ENCODE measurements around the gene TLL2. TPM values are rescaled to one million over a fixed set of nuclear protein-coding genes. Genes with fewer than 3 reads are reported as not detected.
A peak's percentile ranks its signal among the peaks of the same experiment; 100 is the strongest.

Gene TLL2
- total RNA-seq, 6 donors from 2014 or later = 0.06 to 0.20 TPM; not detected in 4

DNA sequence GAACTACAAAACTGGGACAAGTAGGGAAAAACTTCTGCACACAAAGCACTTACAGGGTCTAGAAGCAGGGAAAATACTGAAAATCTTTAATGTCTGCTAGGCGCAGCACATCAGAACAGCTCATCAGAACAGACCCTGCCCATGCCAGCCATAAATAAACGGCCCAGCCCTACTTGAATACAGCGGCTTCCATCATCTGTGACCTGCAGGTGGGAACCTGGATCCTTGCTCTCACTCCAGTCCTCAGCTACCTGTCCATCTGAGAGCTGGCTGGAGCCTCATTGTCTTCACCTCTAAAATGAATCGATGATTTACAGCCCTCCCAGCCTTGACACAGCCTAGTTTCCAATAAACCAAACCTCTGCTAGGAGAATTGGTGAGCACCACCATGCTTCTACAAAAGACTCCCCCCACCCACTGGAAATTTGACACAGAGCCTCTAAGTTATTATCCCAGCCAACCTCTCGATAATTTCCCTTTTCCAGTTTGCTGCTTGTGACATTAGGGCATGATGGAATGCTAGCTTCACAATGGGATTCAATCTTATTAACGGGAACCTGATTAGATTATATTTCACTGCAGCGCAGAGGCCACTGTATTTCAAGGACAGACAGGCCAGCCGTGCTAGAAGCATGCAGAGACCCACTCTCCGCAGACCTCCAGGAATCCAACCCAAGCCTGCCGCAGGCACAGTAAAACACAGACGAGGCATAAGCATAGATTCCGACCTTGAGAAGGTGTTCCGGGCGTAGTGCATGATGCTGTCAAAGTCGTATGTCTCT is 93.3 kb downstream of the TLL2 start:
- TF ChIP-seq EP300 (IDR thresholded peaks at IDR 0.05) = no peak
- no peak for TF ChIP-seq POLR2AphosphoS5 (IDR thresholded peaks at IDR 0.05)
- TF ChIP-seq, protein P1, sequence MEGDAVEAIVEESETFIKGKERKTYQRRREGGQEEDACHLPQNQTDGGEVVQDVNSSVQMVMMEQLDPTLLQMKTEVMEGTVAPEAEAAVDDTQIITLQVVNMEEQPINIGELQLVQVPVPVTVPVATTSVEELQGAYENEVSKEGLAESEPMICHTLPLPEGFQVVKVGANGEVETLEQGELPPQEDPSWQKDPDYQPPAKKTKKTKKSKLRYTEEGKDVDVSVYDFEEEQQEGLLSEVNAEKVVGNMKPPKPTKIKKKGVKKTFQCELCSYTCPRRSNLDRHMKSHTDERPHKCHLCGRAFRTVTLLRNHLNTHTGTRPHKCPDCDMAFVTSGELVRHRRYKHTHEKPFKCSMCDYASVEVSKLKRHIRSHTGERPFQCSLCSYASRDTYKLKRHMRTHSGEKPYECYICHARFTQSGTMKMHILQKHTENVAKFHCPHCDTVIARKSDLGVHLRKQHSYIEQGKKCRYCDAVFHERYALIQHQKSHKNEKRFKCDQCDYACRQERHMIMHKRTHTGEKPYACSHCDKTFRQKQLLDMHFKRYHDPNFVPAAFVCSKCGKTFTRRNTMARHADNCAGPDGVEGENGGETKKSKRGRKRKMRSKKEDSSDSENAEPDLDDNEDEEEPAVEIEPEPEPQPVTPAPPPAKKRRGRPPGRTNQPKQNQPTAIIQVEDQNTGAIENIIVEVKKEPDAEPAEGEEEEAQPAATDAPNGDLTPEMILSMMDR (IDR thresholded peaks at IDR 0.05) = no peak
- TF ChIP-seq POLR2A (IDR thresholded peaks at IDR 0.05) = no peak
- 86 to 89% methylated on average over 15 of the region's 15 CpGs for WGBS, 2 donors
- no peak for DNase-seq

DNA sequence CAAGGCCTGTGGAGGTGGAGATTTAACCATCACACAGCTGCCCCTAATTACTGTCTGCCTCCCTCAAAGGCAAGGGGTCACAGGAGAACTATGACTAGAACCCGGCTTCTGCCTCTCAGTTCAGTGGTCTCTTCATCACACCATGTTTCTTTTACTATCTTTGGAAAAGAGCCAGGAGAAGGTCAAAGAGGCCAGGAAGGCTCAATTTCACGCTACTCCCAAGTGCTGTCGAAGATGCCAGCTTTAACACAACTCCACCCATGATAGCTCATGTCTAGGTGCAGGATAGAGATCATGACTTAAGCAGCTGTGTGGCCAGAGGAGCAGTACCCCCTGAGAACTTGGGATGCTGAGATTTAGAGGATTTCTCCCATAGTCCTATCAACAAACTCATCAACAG is 94.4 kb downstream of the TLL2 start:
- ATAC-seq (ENCODE audit: low FRiP score in 2 of 2) (no peak), DNase-seq (no peak)
- Histone ChIP-seq H3K27me3 (no peaks in the 10 kb centered on the region), H3K27ac (no peak overlapping the region), H3K9me3 (no peaks in the 10 kb centered on the region), H3K4me1 (peaks cover 0 to 6% (median 0%) of the 10 kb centered on the region in 4 donors), H3K36me3 (no peaks in the 10 kb centered on the region), H3K4me3 (no peak overlapping the region)
- WGBS, 2 donors = 83 to 87% methylated on average over 3 of the region's 3 CpGs
- TF ChIP-seq EP300 (IDR thresholded peaks at IDR 0.05) = no peak
- TF ChIP-seq POLR2A (IDR thresholded peaks at IDR 0.05) = no peak
- TF ChIP-seq, protein P1 (IDR thresholded peaks at IDR 0.05) = no peak
- no peak for TF ChIP-seq POLR2AphosphoS5 (IDR thresholded peaks at IDR 0.05)

More for the DNA sequence above, 93.3 kb downstream of the TLL2 start:
- H3K36me3 ChIP-seq = no peaks in the 10 kb centered on the region
- H3K27ac ChIP-seq = no peak overlapping the region
- H3K9me3 ChIP-seq = no peaks in the 10 kb centered on the region
- no peak for ATAC-seq (ENCODE audit: low FRiP score in 2 of 2)
- H3K4me3 ChIP-seq = no peak overlapping the region
- H3K27me3 ChIP-seq = no peaks in the 10 kb centered on the region
- H3K4me1 ChIP-seq = peaks cover 0 to 6% (median 0%) of the 10 kb centered on the region in 4 donors

DNA sequence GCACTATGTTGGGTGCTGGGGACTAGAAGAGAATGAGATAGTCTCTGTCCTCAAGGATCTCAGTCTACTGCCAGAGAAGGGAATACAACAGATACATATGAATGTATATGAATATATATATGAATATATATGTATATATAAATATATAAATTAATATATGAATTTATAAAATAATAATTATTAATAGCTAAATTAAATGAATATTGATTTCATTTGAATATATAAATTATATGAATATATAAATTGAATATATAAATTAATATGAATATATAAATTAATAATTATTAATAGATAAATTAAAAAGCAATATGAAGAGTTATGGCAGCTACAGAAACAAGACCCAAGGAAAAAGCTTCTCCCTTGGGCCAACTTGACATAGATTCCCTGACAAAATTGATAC is 95.1 kb downstream of the TLL2 start:
- Histone ChIP-seq H3K9me3 (no peaks in the 10 kb centered on the region), H3K4me3 (no peak overlapping the region), H3K27ac (no peak overlapping the region), H3K27me3 (no peaks in the 10 kb centered on the region), H3K4me1 (peaks cover 0 to 6% (median 0%) of the 10 kb centered on the region in 4 donors), H3K36me3 (no peaks in the 10 kb centered on the region)
- ATAC-seq (ENCODE audit: low FRiP score in 2 of 2) (no peak), DNase-seq (no peak)
- TF ChIP-seq POLR2A (IDR thresholded peaks at IDR 0.05) (no peak), EP300 (IDR thresholded peaks at IDR 0.05) (no peak), POLR2AphosphoS5 (IDR thresholded peaks at IDR 0.05) (no peak)
- TF ChIP-seq, protein P1 (IDR thresholded peaks at IDR 0.05) = no peak

DNA sequence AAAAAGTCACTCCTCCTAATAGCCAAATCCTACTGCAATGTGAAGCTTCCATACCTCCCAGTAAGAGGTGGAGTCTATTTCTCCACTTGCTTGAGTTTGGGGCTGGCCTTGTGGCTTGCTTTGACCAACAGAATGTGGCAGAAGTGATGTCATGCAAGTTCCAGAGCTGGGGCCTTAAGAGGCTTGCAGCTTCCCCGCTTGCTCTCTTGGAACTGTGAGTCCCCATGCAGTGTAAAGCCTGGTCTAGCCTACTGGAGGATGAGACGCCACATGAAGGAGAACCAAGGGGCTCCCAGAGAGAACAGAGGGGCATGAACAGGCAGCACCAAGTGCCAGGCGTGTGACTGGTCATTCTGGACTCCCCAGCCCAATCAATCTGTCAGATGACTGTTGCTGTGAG is 96.3 kb downstream of the TLL2 start:
- ATAC-seq (ENCODE audit: low FRiP score in 2 of 2) (no peak), DNase-seq (no peak)
- no peaks in the 10 kb centered on the region for H3K9me3 ChIP-seq
- H3K27me3 ChIP-seq = no peaks in the 10 kb centered on the region
- H3K27ac ChIP-seq = no peak overlapping the region
- no peaks in the 10 kb centered on the region for H3K36me3 ChIP-seq
- WGBS, 2 donors = 86 to 98% methylated on average over 3 of the region's 3 CpGs
- peaks cover 0 to 6% (median 0%) of the 10 kb centered on the region in 4 donors for H3K4me1 ChIP-seq
- H3K4me3 ChIP-seq = no peak overlapping the region
- TF ChIP-seq POLR2A (IDR thresholded peaks at IDR 0.05) (no peak), EP300 (IDR thresholded peaks at IDR 0.05) (no peak), POLR2AphosphoS5 (IDR thresholded peaks at IDR 0.05) (no peak)
- TF ChIP-seq, protein P1 (IDR thresholded peaks at IDR 0.05) = no peak

DNA sequence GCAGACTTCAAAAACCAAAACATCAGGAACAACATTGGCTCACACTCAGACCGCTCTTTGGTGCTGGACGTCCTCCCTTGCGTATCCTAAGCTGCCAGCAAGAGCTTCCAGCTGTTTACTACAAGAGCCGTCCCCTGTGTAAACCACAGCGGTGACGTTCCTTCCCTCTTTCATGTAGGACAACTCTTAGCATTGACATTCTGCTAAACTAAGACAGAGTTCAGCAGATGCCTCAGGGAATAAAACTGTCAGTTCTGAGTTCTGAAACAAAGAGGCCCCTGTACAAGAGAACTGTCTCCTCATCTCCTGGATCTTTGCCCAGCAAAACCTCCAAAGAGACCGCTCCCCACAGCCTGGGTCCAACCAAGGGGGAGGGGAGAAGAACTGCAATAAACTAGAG is 97.1 kb downstream of the TLL2 start:
- DNase-seq = no peak
- Histone ChIP-seq H3K27ac (no peak overlapping the region), H3K4me3 (no peak overlapping the region), H3K9me3 (no peaks in the 10 kb centered on the region), H3K36me3 (no peaks in the 10 kb centered on the region), H3K27me3 (no peaks in the 10 kb centered on the region), H3K4me1 (peaks cover 0 to 6% (median 0%) of the 10 kb centered on the region in 4 donors)
- TF ChIP-seq POLR2A (IDR thresholded peaks at IDR 0.05) (no peak), EP300 (IDR thresholded peaks at IDR 0.05) (no peak), POLR2AphosphoS5 (IDR thresholded peaks at IDR 0.05) (peak in 1 of 2 donors; percentile 52)
- TF ChIP-seq, protein P1 (IDR thresholded peaks at IDR 0.05) = no peak
- peak; percentile 28 to 54 for ATAC-seq (ENCODE audit: low FRiP score in 2 of 2)
- WGBS, 2 donors = 47 to 54% methylated on average over 7 of the region's 7 CpGs

Measured in upper lobe of left lung (tissue), 6 donors.